Measurements from ENCODE around the gene ERO1B.
A peak's percentile ranks its signal among the peaks of the same experiment; 100 is the strongest.
"Not testable (repeated sequence)": the region's sequence is repeated elsewhere in the genome, so short reads cannot be mapped to it uniquely, and the experiment has no call there.

Gene ERO1B

DNA sequence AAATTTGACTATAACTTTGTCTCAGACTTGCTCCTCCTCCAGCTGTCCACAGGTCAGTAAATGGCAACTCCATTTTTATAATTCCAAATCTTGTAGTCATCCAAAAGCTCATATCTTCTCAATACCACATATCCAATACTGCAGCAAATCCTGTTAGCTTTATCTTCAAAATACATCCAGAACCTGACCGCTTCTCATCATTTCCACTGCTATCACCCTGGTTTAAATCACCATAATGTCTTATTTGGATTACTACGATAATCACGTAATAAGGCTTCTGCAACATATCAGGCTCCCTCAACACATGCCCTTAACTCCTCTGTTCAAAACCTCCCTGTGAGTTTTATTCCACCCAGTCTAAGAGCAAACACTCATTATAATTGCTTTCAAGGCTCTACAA lies 34.5 kb downstream of the ERO1B start:
- no peak for FAIRE-seq

DNA sequence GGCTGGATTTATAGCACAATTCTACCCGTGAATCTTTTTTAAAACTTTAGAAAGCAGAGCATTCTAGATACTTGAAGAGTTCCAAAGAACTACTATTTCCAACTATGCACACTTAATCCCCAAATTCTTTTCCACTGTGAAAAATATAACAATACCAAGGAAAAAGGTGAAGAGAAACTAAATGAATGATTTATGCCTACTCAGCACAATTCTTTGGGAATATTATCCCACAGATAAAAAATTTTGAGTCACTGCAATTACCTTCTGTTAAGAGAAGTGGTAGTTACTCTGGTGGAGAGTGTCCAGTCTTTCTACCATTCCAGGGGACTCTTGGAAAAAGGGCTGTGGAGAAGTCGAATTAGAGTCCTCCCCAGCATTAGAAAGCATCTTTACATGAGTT lies 39.2 kb downstream of the ERO1B start:
- no peak for FAIRE-seq

DNA sequence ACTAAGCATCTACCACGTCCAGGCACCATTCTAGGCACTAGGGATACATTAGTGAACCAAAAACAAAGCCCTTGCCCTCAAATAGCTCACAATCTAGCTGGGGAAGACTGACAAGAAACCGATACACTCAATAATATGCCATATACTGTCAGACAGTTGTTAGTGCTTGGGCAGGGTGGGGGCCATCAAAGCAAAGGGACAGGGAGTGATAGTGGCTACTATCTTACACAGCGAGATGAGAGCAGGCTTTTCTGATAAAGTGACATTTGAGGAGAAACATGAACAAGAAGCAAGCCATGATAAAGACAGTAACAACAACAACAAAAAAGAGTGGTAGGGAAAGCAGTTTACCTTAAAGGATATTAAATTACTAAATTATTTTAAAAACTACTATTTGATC lies 41.1 kb downstream of the ERO1B start:
- no peak for FAIRE-seq

DNA sequence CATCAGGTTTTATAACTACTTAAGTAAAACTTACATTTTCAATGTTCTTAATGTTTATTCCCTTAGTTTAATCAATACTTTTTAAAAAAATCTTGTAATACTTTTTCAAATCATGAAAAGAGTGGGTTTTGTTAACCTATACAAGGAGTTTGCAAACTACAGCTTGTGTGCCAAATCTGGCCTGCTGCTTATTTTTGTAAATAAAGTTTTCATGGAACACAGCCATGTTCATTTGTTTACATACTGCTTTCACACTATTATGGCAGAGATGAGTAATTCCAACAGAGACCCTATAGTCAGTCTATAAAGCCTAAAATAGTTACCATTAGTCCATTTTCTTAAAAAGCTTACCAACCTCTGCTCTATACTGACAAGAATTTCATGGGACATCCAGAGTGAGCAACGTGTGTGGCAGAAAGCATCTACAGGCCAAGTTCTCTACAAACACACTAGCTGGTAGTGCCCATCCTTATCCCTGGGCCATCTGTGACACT lies 42.6 kb downstream of the ERO1B start:
- peak; percentile 93 for FAIRE-seq

DNA sequence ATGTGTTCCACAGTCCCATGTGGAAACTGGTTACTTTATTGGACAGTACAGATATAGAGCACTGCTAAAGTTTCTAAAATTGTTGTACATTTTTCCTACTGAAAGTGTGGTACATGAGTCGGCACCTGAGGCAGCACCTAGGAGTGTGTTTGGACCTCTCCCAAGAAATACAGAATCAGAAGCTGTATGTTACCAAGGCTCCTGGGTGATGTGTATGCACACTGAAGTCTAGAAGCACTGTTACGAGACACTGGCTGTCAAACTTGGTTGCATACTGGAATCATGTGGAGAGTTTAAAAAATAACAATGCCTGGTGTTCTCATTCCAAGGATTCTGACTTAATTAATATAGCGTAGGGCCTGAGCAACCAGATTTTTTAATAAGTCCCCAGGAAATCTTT lies 46.6 kb downstream of the ERO1B start:
- FAIRE-seq = no peak

DNA sequence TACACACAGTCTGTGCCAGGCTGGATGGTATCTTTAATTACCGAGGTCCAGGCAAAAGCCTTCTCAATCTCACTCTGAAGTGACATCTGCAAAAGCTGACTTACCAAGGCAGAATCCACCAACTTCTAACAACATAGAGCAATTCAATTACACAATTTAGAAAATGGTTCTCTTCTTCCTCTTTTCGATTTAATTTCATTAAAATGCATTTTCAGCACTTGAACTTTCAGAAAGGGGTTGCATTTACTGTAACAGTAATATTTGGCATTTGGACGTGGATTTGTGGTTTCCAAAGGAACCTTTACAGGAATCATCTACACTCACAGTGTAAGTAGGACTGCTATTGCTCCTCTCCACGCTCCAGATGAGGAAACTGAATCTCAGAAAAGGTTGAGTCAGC lies 53.3 kb downstream of the ERO1B start:
- no peak for FAIRE-seq

DNA sequence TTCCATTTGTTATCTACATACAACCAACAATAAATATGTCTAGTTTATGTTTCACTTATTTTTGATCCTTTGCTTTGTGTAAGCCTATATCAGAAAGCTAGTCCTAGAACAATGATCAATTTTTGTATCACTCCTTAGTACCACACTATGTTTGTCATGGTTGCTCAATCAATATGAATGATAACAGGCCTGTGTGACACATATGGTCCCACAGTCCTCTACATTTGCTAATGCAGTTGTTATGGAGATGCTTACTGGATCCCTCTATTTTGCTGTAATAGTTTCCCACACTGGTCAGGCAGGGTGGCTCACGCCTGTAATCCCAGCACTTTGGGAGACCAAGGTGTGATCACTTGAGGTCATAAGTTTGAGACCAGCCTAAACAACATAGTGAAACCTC lies 59.1 kb downstream of the ERO1B start:
- FAIRE-seq = no peak

DNA sequence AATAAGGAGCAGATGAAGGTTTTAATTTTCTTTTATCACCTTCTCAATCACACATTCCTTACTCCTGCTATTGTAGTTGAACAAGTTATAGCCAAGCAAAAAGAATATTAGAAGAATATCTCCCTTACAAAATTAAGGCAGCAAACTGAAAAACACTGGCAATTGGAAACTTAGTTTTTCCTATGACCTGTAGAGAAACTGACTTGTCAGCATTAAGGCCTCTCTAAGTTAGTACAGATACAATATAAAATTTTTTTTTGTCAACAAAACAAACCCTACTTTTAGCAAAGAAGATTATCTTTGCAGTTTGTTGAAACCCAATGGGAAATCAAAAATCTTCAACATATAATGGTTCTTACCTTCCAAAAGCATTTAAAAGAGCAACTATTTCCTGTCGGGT lies 61.3 kb downstream of the ERO1B start:
- no peak for FAIRE-seq

DNA sequence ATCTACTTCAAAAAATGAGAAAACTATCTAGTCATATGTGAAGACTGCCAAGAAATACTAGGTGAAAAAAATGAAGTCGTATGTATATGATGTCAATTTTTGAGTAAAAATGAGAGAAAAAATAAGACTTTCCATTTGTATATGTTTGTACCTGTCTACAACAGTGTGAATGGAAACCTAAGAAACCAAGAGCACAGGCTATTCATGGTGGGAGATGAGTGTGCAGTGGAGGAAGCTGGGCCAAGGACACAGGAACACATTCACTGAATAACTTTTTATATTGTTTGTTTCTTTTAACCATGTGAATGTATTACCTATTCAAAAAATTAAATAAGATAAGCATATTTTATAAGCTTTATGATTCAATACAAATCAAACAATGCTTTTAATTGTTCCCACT lies 67.0 kb downstream of the ERO1B start:
- no peak for FAIRE-seq

DNA sequence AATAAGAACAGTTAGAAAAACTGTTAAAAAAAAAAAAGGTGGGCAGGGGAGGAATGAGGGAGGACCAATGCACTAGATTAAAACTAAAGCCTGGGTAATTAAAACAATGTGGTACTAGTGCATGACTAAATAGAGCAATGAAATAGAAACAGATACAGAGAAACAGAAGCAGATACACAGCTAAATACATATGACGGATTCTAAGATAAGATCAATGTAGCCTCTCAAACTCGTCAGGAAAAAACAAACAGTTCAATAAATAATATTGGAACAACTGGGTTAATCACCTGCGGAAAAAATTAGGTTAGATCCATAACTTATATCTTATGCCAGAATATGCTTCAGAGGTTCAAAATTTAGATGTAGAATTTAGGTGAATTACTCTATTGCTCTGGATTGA lies 68.2 kb downstream of the ERO1B start:
- FAIRE-seq = no peak

DNA sequence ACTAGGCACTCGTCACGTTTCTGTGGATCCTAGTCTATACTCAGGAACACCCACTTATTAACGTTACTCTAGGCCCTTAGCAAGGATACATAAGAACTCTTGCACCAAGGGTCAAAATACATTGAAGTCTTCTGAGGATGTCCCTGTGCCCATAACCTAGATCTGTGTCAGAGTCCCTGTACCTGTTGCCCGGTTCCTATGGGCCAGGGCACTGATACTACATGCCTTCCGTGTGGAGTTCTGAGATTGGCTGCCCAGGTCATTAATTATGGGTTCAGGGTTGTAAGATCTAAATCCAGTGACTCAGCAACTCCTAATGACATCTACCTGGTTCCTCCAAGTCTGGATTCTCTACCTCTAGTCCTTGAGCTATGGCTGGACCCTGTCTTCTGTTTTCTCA lies 69.9 kb downstream of the ERO1B start:
- FAIRE-seq = peak; percentile 24

DNA sequence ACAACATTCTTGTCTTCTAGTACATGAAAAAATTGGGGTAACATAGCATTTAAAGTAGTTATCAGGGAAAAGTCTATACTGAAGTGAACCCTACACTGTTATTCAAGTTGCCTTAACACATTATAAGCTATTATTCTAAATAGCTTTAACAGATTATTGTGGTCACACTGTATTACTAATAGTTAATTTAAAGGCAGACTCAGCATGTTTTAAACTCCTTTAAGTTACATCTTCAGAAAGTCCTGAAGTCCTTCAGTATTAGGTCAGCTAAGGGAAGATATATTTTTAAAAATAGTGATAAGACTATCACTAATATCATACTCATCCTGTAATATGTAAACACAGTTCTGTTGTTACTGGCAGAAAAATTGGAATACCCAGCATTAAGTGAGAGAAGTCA lies 72.0 kb downstream of the ERO1B start:
- FAIRE-seq = no peak

DNA sequence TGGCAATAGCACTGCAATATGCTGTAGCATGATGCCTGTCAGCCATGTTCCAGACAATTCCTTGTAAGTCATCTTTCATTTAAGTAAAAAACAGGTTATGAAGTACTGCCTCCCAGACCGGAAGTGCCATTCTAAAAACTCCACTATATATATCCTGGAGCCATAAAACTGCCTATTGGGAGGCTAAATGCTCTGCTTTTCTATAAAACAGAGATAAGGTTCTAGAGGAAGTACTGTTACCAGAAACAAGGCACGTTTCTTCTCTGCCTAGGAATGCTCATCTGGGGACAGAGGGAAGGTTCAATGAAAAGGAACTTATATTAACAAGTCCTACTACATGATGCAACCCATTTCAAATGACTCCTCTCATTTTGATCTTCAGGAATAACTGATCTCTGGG lies 72.6 kb downstream of the ERO1B start:
- FAIRE-seq = no peak

DNA sequence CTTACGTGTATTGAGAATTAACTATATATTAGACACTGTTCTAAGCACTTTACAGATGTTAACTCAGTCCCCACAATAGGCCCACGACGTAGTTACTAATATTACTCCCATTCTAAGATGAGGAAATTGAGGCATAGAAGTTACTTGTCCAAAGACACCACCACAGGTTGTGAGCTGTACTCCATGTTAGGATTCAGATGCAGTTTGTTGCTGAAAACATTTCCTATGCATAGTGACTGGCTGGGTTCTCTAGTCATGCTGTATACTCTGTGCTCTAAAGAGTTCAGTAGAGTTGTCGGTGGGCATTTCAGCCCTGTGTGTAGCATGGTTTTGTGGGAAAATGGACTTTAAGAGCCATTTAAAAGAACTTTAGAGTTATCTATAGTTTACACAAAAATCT lies 74.2 kb downstream of the ERO1B start:
- no peak for FAIRE-seq

DNA sequence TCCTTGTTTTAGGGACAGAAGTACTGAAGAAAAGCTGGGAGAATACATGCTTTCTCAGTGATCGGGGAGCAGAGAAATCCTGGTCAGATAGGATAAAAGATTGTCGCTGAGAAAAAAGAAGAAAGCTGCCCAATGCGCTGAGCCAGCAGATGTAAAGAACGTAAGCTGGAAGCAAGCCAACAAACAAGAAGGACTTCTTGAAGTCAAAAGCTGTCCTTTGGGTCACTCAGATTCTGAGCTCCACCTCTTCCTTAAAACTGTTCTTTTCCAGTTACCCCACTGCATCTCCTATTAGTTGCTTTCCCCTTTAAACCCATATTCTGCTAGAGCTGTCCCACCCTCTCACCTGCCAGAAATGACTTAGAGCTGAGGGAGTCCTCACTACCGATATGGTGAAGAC lies 74.6 kb downstream of the ERO1B start:
- FAIRE-seq = no peak

DNA sequence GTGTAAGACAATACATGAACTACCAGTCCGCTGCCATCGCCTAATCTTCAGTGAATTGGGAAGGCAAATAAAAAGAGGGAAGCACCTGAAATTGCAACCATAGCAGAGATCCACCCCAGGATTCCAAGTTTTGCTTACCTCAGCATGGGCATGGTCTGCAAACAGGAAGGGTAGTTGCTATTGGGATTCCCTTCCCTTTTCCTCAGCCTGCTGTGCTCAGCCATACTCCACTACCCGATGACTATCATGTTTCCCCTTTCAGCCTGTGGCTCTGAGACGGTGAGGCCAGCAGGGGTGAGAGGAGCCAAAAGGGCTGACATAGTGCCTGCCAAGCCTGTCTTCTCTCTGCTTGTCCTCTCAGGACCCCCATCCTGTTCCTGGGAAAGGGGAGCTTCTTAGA lies 75.2 kb downstream of the ERO1B start:
- FAIRE-seq = no peak

DNA sequence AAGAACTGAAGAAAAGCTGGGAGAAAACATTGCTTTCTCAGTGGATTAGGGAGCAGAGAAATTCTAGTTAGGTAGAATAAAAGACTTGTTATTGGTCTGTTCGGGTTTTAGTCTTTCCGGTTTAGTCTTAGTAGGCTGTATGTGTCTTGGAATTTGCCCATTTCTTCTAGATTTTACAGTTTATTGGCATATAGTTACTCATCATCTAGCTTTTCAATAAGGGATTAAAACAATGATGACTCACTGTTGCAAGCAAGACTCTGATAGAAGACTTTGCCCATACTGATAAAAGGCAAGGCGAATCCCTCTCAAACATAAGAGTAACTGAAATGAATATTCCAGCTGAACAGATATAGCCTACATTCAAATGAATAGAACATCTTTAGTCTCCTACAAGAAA lies 77.1 kb downstream of the ERO1B start:
- FAIRE-seq = no peak

DNA sequence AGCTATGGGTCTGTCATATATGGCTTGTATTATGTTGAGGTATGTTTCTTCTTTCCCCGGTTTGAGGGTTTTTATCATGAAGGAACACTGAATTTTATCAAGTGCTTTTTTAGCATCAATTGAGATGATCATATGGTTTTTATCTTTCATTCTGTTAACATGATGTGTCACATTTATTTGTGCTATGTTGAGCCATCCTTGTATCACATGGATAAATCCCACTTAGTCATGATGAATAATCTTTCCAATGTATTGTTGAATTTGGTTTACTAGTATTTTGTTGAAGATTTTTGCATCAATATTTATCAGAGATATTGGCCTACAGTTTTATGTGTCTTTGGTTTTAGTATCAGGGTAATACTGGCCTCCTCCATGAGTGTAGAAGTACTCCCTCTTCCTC lies 77.7 kb downstream of the ERO1B start:
- FAIRE-seq = peak; percentile 73

DNA sequence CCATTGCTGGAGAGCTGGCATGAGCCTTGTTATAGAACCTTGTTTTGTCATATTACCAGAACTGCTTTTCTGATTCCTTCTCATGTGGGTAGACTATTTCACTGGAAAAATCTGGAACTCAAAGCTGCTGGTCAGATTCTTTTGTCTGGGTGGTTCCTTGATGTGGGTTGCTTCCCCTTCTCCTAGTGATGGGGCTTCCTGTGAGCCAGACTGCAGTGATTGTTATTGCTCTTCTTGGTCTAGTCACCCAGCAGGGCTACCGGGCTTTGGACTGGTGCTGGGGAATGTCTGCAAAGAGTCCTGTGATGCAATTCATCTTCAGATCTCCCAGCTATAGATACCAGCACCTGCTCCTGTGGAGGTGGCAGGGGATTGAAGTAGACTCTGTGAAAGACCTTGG lies 80.0 kb downstream of the ERO1B start:
- no peak for FAIRE-seq

DNA sequence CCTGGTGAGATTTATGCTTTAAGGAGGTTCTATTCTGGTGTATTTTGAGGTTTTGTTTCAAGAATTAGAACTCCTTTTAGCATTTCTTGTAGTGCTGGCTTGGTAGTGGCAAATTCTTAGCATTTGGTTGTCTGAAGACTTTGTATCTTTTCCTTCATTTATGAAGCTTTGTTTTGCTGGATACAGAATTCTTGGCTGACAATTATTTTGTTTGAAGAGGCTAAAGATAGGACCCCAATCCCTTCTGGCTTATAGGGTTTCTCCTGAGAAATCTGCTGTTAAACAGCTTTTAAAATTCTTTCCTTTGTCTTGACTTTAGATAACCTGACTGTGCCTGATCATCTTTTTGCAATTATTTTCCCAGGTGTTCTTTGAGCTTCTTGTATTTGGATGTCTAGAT lies 80.8 kb downstream of the ERO1B start:
- FAIRE-seq = no peak

DNA sequence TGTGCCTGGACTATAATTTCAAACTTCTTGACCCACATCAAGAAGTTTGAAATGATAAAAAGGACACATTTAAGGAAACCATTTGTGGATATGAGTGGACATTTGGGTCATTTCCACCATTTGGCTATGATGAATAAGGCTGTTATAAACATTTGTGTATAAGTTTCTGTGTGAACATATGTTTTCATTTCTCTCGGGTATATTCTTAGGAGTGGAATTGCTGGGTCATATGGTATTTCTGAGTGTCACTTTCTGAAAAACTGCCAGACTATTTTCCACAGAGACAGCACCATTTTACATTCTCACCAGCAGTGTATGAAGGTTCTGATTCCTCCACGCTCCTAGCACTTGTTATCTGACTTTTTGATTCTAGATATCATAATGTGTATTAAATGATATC lies 88.6 kb downstream of the ERO1B start:
- FAIRE-seq = no peak

DNA sequence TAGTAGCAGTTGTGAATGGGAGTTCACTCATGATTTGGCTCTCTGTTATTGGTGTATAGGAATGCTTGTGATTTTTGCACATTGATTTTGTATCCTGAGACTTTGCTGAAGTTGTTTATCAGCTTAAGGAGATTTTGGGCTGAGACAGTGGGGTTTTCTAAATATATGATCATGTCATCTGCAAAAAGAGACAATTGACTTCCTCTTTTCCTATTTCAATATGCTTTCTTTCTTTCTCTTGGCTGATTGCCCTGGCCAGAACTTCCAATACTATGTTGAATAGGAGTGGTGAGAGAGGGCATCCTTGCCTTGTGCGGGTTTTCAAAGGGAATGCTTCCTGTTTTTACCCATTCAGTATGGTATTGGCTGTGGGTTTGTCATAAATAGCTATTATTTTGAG lies 93.7 kb downstream of the ERO1B start:
- FAIRE-seq = not testable (repeated sequence)

DNA sequence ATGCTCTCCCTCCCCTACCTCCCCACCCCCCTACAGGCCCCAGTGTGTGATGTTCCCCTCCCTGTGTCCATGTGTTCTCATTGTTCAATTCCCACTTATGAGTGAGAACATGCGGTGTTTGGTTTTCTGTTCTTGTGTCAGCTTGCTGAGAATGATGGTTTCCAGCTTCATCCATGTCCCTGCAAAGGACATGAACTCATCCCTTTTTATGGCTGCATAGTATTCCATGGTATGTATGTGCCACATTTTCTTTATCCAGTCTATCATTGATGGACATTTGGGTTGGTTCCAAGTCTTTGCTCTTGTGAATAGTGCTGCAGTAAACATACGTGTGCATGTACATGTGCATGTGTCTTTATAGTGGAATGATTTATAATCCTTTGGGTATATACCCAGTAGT lies 95.3 kb downstream of the ERO1B start:
- not testable (repeated sequence) for FAIRE-seq

DNA sequence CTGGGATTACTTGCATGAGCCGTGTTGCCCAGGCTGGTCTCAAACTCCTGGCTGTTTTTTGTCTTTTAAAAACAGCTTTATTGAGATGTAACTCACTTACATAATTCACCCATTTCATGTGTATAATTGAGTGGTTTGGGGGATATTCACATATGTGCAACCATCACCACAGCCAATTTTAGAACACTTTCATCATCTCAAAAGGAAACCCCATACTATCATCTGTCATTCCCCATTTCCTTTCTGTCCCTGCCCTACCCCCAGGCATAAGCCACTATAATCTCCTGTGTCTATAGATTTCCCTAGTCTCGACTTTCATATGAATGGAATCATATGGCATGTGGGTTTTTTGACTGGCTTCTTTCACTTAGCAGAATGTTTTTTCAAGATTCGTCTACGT lies 96.1 kb downstream of the ERO1B start:
- no peak for FAIRE-seq

DNA sequence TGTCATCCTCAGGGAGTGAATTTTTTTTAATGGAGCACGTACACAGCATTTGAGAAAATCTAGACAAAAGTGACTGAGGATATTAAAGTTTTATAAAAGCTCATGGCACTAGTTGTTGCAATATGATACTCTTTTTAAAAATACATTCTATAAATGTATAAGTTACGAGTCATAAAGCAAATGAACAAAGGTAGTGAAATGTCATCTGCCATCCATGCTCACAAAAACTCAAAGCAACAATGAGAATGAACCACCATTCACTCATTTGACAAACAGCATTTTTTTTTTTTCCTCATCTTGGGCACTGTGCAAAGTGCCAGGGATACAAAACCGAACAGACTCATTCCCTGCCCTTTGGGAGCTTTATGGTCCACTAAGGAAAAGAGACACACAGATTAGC lies 100.7 kb downstream of the ERO1B start:
- FAIRE-seq = no peak

DNA sequence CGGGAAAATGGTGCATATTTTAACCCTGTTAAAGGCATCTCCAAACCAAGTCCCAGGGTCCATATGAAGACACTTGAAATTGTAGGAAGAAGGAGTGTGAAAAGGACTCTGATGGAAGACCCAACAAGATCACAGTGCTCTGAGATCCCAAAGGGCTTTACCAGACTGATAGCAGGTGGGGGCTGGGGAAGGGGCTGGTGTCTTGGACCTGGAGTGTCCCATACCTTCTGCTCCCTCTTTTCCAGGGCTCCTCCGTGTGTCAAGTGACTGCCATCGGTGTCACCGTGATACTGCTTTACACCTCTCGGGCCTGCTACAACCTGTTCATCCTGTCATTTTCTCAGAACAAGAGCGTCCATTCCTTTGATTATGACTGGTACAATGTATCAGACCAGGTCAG lies 102.1 kb downstream of the ERO1B start:
- no peak for FAIRE-seq
